GM19372 (cell line): ENCODE data around the gene RNF4.
"Not testable (repeated sequence)": the region's sequence is repeated elsewhere in the genome, so short reads cannot be mapped to it uniquely, and the experiment has no call there.

ENCODE experiments used
- ATAC-seq: cut with Tn5 transposase; IDR thresholded peaks from one replicate; pipeline ENCODE4 v1.9.1; 2021; ENCODE audit warnings: mild to moderate bottlenecking, low read depth, moderate library complexity; ENCODE audit not compliant: unreplicated experiment

The RNF4 gene

GRCh38 chr4:2457481-2458295, 11.2 kb upstream of the RNF4 start:
- ATAC-seq, result no peak

DNA sequence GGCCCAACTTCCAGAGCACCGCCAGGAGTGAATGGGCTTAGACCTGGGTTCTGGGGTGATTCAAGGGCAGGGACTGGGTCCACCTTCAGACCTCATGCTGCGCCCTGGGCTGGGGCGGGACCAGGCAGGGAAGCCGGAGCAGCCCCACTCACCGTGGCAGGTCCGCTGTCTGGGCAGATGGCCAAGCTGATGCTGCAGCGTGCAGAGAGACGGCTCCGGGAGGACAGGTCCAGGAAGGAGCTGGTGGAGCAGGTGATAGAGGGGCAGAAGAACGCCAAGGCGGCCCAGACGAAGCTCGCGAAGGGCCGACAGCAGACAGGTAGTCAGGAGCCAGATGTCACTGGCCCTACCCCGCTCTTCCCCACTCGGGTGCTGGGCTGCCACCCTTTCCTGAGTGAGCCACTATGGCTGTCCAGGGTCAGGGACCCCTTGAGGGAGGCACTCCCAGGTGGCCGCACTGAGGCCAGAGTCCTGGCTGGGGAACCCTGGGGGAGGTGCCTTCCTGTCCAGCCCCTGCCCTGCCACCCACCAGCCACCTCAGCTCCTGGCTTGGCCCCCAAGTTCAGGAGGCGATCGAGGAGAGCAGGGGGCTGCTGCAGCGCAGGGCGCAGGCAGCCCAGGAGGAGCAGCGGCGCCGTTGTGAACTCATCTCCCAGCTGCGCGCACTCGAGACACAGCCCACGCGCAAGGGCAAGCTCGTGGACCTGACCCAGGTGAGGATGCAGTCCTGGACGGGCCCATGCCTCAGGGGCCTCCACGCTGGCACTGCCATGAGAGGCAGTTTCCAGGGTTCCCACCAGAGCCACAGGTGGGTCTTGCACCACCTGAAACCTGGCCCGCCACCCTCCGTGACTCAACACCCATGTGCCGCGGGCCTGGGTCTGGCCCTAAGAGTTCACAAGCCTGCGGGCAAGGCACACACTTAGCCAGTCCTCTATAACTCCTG, 10.1 kb upstream of the RNF4 start:
- ATAC-seq, result no peak

GRCh38 chr4:2459589-2460349, 9.1 kb upstream of the RNF4 start:
- no peak for ATAC-seq

GRCh38 chr4:2461246-2461960, 7.5 kb upstream of the RNF4 start:
- no peak for ATAC-seq

GRCh38 chr4:2462218-2462991, 6.5 kb upstream of the RNF4 start:
- peak; percentile 81 for ATAC-seq

GRCh38 chr4:2462992-2463762, 5.7 kb upstream of the RNF4 start:
- no peak for ATAC-seq

DNA sequence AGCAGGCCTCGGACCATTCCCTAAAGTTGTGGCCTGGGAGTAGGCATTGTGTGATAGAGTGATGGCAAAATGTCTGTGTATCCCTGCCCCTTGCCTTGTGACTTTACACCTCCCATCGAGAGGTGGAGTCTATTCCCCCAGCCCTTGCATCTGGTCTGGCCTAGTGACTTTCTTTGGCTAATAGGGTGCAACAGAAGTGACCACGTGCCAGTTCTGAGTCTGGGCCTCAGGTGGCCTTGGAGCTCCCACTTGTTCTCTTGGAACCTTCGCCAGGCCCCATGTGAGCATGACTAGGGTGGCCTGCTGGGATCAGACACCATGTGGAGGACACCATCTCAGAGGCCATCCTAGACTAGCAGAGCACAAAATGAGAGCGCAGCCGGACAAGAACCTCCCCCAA, 3.9 kb upstream of the RNF4 start:
- ATAC-seq, result no peak

DNA sequence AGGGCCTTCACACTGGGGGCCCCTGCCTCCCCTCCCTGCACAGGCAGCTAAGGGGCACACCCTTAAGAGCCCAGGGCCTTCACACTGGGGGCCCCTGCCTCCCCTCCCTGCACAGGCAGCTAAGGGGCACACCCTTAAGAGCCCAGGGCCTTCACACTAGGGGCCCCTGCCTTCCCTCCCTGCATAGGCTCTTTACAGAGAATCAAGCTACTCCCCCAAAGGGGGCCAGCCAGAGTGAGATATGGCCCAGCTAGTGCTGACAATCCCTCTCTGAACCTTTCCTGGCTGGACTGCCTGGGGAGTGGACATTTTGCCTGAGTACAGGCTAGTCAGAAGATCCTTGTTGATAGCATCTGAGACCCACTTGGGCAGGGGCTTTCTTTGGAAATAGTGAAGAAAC, 3.4 kb upstream of the RNF4 start:
- not testable (repeated sequence) for ATAC-seq

DNA sequence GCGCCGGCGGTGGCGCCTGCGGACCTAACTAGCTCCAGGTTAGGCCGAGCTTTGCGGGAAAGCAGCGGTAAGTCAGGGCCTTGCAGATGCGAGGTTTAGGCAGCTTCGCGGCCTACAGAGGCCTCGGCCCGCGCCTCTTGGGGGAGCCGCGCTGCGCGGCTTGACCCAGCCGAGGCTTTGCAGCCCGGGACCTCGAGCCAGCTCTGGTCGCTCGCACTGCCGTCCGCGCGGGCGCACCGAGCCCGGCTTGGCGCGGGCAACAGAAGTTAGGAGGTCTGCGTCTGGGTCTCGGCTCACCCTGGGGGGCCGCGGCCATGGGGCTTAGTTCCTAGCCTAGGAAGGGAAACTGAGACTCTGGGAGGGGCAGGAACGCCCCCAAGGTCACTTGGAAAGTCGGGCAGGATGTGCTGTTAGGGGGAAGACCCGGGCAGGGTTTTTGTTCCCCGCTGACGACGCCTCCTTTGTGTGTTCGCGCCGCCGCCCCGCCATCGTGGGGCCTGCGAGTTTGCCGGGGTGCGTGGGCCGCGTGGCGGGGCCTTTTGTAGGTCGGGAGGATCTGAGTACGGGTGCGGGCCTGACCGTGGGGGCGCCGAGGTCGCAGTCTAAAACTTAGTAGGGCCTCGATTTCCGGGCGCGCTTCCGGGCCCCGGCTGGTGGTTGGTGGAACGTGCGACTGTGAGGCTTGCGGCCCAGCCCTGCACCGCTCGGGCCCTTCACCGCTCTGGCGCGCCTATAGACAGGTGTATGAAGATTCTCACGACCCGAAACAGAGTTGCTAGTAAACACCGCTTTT, 482 bp downstream of the RNF4 start:
- peak; percentile 39 for ATAC-seq

DNA sequence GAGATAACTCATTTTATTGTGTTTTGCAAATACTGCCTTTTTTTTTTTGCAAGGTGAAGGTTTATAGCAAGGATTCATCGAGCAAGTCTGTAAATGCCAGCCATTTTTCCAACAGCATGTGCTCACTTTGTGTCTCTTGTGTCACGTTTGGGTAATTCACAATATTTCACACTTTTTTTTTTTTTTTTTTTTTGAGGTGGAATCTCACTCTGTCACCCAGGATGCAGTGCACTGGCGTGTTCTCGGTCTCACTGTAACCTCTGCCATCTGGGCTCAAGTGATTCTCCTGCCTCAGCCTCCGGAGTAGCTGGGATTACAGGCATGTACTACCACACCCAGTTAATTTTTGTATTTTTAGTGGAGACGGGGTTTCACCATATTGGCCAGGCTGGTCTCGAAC, 1.9 kb downstream of the RNF4 start:
- ATAC-seq, result no peak

DNA sequence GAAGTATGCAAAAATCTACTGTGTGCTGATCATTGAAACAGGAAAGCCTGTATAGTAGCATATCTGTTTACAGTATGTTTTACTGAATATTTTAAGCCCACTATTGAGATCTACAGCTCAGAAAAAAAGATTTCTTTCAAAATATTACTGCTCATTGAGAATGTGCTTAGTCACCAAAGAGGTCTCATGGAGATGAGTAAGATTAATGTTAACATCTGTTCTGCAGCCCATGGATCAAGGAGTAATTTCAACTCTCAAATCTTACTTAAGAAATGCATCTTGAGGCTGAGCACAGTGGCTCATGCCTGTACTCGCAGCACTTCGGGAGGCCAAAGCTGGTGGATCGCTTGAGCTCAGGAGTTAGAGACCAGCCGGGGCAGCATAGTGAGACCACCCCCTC, 3.3 kb downstream of the RNF4 start:
- ATAC-seq, result no peak

DNA sequence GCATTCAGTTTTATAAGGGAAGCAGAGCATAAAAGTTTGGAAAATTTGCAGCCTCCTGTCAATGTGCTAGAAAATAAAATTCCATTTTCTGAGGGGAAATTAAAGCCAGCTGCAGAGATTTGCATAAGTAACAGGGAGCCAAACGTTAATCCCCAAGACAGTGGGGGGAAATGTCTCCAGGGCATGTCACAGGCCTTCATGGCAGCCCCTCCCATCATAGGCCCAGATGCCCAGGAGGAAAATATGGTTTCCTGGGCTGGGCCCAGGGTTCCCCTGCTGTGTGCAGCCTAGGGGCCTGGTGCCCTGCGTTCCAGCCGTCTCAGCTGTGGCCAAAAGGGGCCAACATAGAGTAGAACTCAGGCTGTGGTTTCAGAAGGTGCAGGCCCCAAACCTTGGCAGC, 9.3 kb downstream of the RNF4 start:
- no peak for ATAC-seq

DNA sequence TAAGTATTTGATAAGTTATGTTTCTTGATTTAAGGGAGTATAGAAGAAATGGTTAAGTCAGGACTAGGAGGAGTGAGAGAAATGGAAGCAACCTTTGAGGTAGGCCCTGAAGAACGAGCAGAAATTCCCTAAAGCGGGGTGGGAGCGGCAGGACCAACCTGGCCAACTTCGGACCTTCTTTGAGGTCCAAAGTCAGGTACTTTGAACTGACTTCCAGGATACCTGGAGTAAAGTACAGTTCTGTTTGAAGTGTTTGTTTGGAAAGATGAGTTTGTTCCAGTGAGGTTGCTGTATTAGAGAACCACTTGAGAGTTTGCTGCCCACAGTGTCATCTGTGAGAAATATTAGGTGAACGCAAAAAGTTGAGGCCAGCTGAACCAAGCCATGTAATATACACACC, 11.7 kb downstream of the RNF4 start:
- ATAC-seq, result no peak

GRCh38 chr4:2482192-2482591, 13.3 kb downstream of the RNF4 start:
- no peak for ATAC-seq

DNA sequence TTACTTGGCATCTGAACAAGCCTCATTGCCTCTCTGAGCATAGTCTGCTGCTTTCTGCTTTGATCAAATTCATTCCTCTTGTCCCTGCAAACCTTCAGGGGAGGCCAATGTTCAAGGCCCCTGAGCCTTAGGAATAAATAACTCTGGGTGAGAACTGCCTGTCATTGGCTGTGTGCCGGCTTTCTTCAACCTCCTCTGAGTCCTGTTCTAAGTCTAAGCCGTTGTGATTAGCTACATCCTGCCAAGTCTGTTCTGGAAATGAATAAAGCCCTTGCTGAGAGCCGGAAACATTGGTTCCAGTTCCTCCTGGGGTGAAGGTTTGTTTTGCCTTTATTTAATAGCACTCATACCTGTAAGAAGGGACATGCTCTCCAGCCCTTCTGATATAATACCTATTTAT, 13.8 kb downstream of the RNF4 start:
- ATAC-seq, result no peak

DNA sequence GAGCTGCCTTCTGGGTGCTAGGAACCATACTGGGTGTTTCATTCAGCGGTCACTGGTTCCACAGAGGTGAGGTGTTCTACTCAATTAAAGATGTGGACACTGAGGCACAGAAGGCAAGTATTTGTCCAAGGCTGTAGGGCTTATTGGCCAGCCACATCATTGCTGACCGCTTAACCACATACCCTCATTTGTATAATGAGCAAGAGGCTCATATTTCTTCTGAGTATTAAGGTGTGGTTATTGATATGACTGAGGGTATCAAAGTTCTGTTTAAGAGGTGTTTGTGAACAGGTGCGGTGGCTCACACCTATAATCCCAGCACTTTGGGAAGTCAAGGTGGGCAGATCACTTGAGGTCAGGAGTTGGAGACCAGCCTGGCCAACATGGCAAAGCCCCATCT, 14.3 kb downstream of the RNF4 start:
- no peak for ATAC-seq

DNA sequence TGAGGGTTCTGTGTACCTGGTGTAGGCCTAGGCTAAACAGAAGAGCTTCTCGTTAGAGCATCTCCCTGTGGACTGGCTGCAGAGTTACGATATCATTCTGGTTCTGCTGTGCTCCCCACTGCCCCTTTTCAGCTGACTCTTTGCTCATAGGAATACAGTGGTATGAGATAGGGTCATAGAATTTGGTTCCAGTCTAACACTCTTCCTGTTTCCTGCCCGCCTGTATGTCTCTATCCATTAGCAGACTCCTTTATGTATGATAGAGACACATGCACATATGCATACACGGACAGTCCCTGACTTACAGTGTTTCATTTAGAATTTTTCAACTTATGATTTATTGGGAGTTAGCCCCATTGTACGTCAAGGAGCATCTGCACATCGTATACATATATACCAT, 15.3 kb downstream of the RNF4 start:
- no peak for ATAC-seq

DNA sequence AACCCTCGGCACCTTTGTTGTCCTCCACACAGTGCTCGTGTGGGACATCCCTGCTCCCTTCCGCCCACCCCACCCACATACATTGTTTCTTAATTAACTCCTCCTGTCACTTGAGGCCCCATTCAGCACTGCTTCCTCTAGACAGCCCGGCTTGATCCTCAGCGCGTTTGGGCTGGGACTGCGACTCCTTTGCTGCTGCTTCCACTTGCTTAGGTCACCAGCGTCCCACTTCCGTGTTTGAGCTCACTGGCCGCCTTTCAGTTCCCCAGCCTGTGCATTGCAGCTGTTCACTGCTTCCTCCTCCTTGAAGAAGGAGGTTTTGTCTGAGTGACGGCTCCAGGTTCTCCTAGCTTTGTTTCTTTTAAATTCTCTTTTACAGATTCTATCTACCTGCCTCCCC, 16.1 kb downstream of the RNF4 start:
- peak; percentile 66 for ATAC-seq
